GM18873 (cell line): ENCODE measurements around the gene VSIR.

Source experiments
- ATAC-seq: cut with Tn5 transposase; IDR thresholded peaks from one replicate; pipeline ENCODE4 v1.9.1; 2021; ENCODE audit warnings: mild to moderate bottlenecking, moderate library complexity, moderate number of reproducible peaks; ENCODE audit not compliant: unreplicated experiment, low FRiP score

Gene VSIR

DNA sequence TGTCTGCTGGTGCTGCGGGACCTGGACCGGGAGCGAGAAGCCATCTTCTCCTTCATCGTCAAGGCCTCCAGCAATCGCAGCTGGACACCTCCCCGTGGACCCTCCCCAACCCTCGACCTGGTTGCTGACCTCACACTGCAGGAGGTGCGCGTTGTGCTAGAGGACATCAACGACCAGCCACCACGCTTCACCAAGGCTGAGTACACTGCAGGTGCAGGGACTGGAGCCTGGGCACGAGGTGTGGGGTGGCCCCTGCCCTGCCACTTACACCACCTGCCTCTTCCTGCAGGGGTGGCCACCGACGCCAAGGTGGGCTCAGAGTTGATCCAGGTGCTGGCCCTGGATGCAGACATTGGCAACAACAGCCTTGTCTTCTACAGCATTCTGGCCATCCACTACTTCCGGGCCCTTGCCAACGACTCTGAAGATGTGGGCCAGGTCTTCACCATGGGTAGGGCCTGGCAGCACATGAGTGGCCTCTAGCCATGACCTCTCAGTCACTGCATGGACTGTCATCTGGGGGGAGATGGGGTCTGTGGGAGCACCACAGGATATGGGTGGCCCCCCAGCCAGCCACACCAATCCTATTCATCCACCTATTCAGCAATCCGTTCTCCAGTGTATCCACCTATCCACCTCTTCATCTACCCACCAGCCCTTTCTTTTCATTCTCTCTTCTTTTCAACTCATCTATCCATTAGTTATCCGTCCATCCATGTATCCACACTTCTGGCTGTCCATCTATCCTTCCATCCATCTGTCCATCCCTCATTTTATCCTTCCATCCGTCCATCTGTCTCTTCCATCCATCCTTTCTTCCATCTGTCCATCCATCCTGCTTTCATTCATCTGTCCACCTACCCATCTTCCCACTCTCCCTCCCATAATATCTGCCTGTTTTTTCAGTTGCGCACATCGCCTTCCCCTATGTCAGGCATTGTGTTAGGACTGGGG lies 34.5 kb upstream of the VSIR start:
- no peak for ATAC-seq

DNA sequence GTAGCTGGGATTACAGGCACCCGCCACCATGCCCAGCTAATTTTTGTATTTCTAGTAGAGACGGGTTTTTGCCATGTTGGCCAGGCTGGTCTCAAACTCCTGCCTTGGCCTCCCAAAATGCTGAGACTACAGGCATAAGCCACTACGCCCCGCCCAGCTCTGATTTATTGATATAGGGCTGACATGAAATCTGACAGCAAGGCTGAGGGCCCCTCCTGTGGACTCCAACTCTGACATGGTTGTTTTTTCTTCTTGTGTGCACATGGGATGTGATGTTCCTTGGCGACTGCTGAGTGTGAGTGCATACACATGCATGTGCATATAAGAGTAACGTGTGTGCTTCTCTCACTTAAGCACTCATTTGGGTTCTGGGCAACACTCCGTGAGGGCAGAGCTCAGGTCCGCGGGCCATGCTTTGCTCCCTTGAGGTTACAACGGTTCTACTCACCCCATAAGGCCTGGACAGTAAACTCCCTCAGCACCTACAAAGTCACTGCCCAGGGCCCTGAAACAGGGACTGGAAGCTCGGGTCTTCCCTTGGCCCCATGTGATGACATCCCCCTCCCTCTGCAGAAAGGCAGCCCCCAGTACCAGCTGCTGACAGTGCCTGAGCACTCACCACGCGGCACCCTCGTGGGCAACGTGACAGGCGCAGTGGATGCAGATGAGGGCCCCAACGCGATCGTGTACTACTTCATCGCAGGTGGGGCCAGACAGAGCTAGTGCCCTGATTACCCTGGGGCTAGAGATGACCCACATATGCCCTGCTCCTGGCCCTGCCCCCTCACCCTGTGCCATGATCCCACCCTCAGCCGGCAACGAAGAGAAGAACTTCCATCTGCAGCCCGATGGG lies 33.6 kb upstream of the VSIR start:
- ATAC-seq: no peak

DNA sequence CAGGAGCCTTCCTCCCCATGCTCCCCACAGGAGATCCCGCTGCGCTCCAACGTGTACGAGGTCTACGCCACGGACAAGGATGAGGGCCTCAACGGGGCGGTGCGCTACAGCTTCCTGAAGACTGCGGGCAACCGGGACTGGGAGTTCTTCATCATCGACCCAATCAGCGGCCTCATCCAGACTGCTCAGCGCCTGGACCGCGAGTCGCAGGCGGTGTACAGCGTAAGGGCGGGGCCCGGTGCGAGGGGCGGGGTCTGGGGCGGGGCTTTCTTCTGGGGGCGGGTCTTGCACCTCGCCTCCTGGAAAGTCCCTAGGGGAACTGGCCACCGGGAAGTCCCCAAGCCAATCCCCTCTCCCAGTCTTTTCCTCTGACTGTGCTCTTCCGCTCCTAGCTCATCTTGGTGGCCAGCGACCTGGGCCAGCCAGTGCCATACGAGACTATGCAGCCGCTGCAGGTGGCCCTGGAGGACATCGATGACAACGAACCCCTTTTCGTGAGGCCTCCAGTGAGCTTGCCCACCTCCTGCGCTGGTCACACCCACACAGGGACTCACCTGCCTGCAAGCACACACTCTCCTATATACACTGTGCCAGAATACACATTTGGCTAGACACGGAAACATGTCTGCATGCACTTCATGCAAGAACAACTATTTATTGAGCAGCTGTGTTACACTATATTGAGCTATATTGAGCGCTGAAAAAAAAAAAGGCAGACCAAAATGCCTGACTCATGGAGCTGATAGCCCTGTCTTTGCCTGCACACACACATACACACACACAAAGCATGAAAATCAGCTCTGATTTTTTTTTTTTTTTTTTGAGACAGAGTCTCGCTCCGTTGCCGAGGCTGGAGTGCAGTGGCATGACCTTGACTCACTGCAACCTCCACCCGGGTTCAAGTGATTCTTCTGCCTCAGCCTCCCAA lies 32.7 kb upstream of the VSIR start:
- no peak for ATAC-seq

DNA sequence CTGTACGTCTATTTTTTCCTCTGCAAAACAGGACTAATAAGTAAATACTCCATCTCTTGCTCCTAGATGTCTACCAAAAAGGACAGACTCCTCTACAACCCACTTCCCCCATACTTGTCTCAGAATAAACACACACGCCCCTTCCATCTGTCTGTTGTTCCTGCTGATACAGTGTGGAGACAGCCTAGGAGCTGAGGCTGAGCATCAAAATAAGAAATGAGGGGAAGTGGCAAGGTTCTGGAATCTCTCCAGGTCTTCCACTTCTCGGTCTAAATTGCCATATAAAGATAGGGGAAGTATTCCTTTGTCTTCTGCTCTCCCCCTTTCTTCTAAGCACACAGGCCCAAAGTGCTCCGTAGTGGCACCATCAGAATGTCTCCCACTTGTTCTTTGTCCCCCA lies 30.8 kb upstream of the VSIR start:
- no peak for ATAC-seq

DNA sequence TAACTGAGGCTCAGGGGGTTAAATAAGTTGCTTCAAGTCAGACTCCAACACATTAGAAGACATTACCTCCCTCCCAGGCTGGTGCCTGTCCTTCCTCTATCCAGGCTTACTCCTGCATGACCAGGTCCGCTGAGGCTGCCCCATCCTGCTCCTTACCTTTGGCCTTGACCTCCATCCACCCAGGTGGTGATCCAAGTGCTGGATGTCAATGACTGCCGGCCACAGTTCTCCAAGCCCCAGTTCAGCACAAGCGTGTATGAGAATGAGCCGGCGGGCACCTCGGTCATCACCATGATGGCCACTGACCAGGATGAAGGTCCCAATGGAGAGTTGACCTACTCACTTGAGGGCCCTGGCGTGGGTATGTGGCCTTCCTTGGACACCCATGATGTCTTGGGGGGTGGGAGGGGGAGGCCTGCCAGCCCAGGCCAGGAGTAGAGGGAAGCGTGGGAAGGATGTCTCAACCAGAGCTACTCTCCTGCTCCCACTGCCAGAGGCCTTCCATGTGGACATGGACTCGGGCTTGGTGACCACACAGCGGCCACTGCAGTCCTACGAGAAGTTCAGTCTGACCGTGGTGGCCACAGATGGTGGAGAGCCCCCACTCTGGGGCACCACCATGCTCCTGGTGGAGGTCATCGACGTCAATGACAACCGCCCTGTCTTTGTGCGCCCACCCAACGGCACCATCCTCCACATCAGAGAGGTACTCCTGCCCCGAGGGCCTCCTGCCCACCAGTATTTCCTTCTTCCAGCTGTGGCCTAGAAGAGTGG lies 29.6 kb upstream of the VSIR start:
- ATAC-seq: no peak

DNA sequence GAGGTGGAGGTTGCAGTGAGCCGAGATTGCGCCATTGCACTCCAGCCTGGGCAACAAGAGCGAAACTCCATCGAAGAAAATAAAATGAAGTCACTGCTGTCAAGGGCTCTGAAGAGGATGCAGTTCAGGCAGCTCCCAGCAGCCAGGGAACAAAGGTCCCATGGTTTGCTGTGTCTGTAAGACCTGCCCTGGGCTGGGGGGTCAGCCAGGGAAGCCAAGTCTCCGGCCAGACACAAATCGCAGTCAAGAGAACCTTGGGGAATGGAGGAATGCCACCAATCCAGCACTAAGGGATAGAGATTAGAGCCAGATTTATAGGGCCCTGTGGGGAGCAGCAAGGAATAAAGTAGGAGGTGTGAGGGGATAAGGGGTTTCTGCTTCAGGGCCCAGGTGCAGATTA lies 28.9 kb upstream of the VSIR start:
- ATAC-seq: no peak

DNA sequence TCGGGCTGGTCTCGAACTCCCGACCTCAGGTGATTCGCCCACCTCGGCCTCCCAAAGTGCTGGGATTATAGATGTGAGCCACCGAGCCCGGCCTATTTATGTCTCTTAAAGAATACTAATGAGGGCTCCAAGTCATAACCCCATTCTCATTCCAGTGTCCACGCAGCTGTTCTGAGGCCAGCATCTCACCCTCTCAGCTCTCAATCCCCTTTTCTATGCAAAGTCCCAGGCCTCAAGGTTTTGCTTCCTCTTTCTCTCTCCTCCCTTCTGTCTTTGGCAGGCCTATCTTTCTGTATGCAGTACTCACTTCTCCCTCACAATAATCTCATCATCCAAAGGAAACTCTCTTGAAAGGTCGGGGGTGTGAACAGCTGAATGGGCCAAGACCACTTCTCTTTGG lies 28.0 kb upstream of the VSIR start:
- no peak for ATAC-seq

DNA sequence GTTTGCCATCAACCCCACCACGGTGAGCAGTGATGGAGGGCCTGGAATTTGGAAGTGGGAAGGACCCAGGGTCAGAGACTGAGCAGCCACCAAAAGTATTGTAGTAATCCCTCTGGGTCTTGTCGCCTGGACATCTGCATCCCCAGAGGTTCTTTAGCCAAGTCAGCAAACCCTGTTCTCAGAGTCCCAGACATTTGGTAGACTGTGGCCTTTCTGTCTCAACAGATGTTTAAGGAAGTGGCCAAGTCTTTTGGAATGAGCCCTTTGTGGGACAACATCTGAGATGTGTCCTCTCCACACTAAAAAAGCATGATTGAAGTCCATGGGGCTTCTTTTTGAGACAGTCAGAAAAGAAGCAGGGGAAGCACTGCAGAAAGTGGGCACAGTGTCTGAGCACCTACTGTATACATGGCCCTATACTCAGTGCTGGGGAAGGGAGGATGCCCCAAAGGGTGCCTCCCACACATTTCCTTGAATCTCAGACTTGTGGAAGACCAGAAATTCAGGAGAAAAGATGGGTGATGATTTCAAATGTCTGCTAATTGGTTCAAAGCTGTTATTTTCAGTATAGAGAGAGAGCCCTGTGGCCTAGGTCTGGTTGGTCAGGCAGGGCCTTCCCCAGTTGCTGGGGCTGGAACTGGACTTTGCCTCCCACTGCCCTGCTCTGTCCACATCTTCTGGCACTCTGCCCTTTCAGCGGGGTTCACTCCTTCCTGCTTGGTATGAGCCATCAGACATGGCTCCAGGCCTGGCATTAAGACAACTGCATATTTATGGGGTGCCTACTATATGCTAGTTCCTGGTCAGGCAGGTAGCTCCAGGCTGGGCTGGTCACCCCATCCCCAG lies 26.5 kb upstream of the VSIR start:
- no peak for ATAC-seq

DNA sequence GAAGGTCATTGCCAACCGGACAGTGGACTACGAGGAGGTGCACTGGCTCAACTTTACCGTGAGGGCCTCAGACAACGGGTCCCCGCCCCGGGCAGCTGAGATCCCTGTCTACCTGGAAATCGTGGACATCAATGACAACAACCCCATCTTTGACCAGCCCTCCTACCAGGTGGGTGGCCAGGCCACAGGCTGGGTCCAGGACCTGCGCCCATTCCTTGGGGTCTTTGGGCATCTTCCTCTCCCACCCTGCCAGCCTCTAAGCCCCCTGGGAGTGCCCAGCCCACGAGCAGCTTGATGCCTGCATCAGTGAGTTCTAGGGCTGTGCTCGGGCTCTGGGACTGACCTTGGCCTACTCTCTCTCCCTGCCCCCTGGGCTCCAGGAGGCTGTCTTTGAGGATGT lies 25.8 kb upstream of the VSIR start:
- no peak for ATAC-seq

DNA sequence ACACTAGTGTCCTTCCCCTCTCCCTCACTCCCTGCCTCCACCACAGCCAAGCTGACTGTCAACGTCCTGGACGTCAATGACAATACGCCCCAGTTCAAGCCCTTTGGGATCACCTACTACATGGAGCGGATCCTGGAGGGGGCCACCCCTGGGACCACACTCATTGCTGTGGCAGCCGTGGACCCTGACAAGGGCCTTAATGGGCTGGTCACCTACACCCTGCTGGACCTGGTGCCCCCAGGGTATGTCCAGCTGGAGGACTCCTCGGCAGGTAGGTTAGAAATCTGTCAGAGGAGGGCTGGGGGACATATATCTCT lies 24.9 kb upstream of the VSIR start:
- ATAC-seq: no peak

DNA sequence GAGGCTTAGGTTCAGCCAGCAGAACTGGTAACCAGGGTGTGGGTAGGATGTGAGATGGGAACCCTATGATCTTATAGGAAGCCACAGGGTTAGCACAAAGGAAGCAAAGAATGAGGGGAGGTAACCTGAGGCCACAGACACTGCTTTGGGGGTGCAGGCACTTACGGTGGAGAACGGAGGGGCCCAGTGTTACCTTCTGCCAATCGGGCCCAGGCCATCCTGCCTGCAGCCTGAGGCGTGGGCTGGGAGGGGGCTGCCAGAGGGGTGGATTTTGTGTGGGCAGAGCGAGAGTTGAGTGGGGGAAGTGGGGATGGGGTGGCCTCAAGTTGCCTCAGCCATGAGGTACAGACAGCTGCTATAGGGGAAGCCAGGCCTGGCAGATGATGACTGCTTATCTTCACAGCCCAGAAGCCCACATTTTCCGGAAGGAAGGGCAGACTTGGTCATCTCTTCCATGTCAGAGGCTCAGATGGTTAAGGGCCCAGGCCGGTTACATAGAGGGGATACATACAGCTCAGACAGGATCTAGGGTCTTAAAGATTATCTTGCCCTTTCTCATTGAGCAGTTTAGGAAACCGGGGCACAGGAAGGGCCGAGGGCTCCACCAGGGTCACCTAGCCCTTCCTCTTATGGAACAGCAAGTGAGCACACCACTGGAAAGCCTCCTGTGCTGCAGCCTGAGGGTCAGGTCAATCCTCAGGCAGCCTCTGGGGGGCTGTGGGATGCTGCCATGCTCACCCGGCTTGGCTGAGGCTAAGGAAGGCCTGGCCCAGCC lies 24.4 kb upstream of the VSIR start:
- no peak for ATAC-seq

DNA sequence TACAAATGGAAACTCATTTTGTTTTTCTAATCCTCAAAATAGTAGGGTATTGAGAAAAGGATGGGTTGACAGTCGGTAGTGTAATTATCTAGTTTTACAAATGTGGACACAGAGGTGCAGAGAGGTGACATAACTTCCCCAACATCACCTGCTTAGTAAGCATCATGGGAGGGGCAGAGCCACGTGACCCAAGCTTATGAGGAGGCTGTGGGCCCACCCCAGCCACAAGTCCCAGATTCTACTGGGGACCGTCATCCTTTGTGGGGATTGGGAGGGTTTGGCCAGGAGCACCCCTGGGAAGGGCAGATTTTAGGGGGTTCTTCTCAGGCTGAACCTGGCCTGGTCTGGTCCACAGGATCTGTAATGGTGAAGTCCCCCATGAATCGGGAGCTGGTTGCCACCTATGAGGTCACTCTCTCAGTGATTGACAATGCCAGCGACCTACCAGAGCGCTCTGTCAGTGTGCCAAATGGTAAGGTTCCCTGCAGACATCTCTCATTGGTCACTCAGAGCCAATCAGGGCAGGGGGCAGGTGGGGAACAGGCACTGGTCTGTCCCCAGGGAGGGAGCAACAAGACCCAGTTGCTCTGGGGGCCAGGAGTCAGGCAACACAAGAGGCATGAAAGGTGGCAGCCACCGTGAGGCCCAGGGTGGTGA lies 23.6 kb upstream of the VSIR start:
- ATAC-seq: no peak

DNA sequence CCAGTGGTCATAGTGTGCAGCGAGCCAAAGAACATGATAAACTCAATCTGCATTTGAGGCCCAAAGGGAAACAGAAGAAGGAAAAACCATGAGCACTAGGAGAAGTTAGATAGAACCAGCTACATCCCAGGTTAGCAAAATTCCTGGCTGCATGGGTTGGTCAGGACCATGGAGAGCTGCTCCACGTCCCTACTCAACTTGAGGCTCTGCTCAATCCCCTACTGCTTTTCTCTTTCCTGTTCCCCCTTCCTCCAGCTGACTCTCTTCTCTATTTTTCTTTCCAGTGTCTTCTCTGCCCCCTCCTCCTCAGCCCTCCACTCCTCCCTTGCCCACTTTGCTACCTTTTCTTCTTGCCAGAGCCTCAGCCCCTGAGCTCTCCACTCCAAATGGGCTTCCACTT lies 21.9 kb upstream of the VSIR start:
- ATAC-seq: no peak

DNA sequence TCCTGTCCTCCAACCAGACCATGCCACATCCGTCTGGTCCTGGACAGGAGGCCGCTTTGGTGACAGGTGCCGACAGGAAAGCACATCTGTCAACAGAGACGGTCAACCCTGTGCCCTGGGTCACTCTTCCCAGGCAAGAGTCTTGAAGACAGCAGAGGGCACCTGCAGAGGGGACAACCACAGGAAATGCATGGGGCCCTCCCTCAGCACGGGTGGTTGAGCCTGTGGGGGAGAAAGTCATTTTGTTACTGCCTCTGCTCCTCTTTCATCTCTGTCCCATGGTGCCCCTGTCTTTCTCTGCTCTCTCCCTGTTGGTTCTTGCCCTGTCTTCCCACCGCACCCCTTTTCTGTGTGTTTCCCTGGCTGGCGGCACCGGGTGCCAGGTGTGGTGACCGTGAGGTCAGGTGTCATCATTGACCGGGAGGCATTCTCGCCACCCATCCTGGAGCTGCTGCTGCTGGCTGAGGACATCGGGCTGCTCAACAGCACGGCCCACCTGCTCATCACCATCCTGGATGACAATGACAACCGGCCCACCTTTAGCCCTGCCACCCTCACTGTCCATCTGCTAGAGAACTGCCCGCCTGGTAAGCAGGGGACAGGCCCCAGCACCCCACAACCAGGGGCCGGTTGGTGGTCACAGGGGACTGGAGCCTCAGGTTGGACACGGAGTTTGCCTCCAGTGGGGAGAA lies 17.6 kb upstream of the VSIR start:
- no peak for ATAC-seq

DNA sequence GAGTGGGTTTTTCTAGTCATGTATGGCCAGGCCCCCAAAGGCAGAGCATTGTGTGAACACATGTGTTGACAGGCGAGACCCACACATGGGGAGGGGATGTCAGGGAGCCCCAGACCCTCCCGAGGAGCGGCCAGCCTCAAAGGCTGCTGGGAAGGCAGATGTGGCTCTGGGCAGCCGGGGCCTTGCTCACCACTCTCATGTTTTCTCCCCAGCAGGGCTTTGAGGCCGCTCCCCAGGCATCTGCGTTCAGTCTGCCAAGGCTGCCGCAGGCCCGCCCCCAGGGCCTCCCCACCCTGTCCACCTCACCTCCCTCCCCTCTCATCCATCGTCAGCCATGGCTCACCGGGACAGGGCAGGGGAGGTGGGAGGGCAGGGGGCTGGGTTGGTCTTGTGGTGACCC lies 16.6 kb upstream of the VSIR start:
- ATAC-seq: no peak

DNA sequence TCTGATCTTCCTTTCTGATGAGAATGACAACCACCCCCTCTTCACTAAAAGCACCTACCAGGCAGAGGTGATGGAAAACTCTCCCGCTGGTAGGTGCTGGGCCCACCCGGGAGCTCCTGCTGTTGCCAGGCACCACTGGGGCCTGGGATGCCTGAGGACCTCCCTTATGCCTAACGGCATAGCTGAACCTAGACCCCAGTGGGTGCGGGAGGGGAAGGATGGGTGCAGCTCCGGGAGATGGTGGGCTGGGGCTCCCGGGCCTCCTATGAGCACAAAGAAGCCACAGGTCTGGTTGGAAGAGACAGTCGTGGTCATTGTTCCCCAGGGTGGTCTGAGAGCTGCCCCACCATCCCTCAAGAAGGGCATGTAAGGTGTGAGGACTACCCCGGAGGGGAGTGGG lies 15.6 kb upstream of the VSIR start:
- no peak for ATAC-seq

DNA sequence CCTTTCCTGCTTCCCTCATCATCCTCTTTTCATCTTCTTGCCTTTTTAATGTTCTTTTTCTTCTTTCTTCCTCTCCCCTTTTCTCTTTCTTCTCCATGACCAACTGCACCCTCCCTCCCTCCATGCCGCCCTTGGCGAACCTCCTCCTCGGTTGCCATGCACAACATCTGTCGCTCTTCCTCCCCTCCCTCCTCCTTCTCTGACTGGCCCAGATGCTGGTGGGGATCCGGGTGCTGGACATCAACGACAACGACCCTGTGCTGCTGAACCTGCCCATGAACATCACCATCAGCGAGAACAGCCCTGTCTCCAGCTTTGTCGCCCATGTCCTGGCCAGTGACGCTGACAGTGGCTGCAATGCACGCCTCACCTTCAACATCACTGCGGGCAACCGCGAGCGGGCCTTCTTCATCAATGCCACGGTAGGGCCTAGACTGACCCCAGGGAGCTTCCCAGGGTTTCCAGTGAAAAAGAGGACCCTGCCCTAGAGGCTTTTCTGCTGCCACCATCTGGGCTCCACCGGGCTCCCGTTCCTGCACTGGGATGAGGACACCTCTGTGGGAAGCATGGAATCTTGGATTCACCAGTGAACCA lies 11.5 kb upstream of the VSIR start:
- ATAC-seq: no peak
